ENCODE measurements around the gene CIPC.

The CIPC gene

DNA sequence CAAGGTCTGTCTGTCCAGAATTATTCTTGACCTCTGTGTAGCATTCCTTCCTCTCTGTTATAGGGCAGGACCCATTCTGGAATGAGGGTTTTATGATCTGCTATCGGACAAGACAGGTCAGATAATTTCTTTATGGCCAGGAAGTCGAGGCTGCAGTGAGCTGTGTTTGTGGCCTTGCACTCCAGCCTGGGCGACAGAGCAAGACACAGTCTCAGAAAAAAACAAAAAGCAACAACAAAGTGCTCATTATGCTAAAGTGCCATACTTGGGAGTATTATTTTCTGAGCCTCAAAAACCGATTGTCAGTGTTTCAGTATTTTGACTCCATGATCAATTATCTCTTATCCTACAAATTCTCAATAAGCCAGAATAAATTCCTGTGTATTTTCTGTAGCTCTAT lies 4.1 kb downstream of the CIPC start:
- FAIRE-seq, result no peak
- no peak for DNase-seq (ENCODE audit: insufficient read length, low spot score)
- TF ChIP-seq POLR2A (IDR thresholded peaks at IDR 0.05; ENCODE audit: low read depth, low read length), result no peak

DNA sequence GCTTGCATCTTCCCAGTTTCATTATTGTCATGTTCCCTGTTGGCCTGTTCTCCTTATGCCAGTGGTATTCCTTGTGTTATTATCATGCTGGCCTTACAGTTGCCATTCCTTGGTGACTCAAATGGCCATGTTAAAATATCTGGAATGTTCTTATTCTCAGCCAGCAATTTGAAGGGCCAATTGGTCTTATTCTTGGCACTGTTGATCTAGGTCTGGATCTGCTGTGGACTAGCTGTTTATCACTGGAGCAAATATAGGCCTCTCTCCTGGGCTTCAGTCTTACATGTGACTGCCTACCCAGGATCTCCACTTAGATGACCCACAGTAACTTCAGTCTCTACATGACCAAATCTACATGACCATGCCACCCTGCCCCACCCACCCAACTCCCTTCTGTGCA lies 5.4 kb downstream of the CIPC start:
- no peak for TF ChIP-seq POLR2A (IDR thresholded peaks at IDR 0.05; ENCODE audit: low read depth, low read length)
- FAIRE-seq, result no peak
- no peak for DNase-seq (ENCODE audit: insufficient read length, low spot score)

DNA sequence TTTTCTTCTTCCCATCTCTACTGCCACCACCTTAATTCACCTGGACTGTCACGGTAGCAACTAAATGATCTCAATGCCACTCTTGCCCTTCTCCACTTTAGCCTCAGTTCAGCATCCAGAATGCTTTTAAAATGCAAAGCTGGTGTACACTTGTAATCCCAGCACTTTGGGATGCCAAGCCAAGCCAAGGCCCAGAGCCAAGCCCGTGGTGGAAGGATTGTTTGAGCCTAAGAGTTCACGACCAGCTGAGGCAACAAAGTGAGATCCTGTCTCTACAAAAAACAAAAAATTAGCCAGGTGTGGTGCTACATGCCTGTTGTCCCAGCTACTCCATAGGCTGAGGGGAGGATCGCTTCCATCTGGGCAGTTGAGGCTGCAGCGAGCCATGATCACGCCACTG lies 5.9 kb downstream of the CIPC start:
- DNase-seq (ENCODE audit: insufficient read length, low spot score) (no peak), FAIRE-seq (no peak)
- no peak for TF ChIP-seq POLR2A (IDR thresholded peaks at IDR 0.05; ENCODE audit: low read depth, low read length)

- DNase-seq (ENCODE audit: insufficient read length, low spot score), result no peak
- FAIRE-seq, result no peak
- no peak for TF ChIP-seq POLR2A (IDR thresholded peaks at IDR 0.05; ENCODE audit: low read depth, low read length)
Measured at GRCh38 chr14:77104393-77104792, 6.3 kb downstream of the CIPC start.

GRCh38 chr14:77105145-77105939 lies 7.3 kb downstream of the CIPC start:
- no peak for TF ChIP-seq POLR2A (IDR thresholded peaks at IDR 0.05; ENCODE audit: low read depth, low read length)
- no peak for FAIRE-seq
- DNase-seq (ENCODE audit: insufficient read length, low spot score), result no peak

DNA sequence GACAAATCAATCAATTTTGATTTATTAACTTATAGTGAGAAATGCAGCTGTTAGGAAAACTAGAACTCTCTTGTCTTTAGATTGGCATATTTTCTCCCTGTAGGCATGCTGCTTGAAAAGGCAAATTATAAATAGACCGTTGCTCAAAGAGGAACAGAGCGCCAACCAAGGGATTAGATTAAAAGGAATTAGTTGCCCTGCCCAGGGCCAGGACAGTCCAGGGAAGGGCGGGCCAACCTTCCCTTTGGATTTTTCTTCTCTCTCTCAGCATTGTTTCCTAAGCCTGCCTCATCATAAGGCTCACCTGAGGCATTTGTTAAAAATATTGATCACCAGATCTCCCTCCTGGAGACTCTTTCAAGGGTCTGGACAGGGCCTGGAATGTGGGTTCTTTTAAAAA lies 8.6 kb downstream of the CIPC start:
- no peak for TF ChIP-seq POLR2A (IDR thresholded peaks at IDR 0.05; ENCODE audit: low read depth, low read length)
- FAIRE-seq, result no peak
- no peak for DNase-seq (ENCODE audit: insufficient read length, low spot score)

DNA sequence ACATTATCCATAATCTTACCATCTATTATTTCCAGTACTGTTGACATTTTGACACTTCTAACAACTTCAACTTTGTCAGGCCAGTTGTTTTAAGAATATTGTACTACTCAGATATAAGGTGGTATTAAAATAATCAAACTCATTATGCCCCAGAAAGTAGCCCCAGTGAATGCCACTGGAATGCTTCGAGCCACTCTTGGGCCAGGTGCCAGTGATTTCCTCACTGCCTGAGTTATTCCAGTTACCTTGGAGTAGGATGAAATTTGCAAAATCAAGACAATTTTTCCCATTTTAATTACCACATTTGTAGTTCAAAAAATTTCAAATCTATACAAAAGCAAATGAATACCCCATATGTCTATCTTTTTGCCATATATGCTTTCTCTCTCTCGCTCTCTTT lies 9.2 kb downstream of the CIPC start:
- no peak for DNase-seq (ENCODE audit: insufficient read length, low spot score)
- no peak for TF ChIP-seq POLR2A (IDR thresholded peaks at IDR 0.05; ENCODE audit: low read depth, low read length)
- no peak for FAIRE-seq

DNA sequence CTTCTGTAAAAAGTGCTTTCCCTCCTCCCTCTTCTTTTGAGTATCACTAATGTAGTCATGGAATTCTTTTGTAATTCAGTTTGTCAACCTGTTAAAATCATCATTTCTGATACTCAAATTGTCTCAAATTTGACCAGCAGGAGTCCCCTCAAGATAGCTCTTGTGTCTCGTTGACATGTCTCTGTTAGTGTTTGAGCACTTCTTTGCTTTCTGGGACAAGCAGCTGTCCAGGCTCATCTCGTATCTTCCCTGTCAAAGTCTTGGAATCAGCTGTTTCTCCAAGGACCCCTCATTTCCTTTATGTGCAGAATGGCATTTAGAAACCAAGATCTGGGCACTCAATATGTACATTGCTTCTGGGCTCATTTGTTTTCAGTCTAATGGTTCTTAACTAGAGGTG lies 10.7 kb downstream of the CIPC start:
- DNase-seq (ENCODE audit: insufficient read length, low spot score) (no peak), FAIRE-seq (no peak)
- TF ChIP-seq POLR2A (IDR thresholded peaks at IDR 0.05; ENCODE audit: low read depth, low read length), result no peak

- no peak for FAIRE-seq
- TF ChIP-seq POLR2A (IDR thresholded peaks at IDR 0.05; ENCODE audit: low read depth, low read length), result no peak
- DNase-seq (ENCODE audit: insufficient read length, low spot score), result no peak
Measured at GRCh38 chr14:77109656-77110055, 11.6 kb downstream of the CIPC start.

GRCh38 chr14:77110286-77110685 lies 12.2 kb downstream of the CIPC start:
- TF ChIP-seq POLR2A (IDR thresholded peaks at IDR 0.05; ENCODE audit: low read depth, low read length), result no peak
- FAIRE-seq (no peak), DNase-seq (ENCODE audit: insufficient read length, low spot score) (no peak)

GRCh38 chr14:77111021-77111420 lies 13.0 kb downstream of the CIPC start:
- DNase-seq (ENCODE audit: insufficient read length, low spot score), result no peak
- no peak for TF ChIP-seq POLR2A (IDR thresholded peaks at IDR 0.05; ENCODE audit: low read depth, low read length)

GRCh38 chr14:77113644-77114043 lies 15.6 kb downstream of the CIPC start:
- no peak for FAIRE-seq
- DNase-seq (ENCODE audit: insufficient read length, low spot score), result no peak
- no peak for TF ChIP-seq POLR2A (IDR thresholded peaks at IDR 0.05; ENCODE audit: low read depth, low read length)

More at GRCh38 chr14:77111021-77111420, 13.0 kb downstream of the CIPC start:
- no peak for FAIRE-seq

DNA sequence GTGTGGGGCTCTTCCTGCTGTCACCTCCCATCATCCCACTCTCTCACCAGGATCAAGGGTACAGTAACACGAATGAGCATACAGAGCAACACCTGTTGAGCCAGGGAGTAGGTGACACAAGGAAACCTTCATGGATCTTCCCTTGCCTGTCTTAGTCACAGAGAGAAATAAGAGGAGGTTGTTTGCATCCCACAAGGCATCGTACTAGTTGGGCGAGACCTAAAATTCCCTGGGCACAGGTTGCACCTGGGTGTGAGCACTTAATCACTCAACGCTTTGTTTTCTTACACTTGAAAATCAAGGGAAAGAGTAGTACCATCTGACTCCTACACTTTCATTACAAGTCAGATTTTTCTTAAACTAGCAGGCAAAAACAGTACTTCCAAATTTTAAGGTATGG lies 16.6 kb downstream of the CIPC start:
- no peak for TF ChIP-seq POLR2A (IDR thresholded peaks at IDR 0.05; ENCODE audit: low read depth, low read length)
- DNase-seq (ENCODE audit: insufficient read length, low spot score), result no peak
- no peak for FAIRE-seq

DNA sequence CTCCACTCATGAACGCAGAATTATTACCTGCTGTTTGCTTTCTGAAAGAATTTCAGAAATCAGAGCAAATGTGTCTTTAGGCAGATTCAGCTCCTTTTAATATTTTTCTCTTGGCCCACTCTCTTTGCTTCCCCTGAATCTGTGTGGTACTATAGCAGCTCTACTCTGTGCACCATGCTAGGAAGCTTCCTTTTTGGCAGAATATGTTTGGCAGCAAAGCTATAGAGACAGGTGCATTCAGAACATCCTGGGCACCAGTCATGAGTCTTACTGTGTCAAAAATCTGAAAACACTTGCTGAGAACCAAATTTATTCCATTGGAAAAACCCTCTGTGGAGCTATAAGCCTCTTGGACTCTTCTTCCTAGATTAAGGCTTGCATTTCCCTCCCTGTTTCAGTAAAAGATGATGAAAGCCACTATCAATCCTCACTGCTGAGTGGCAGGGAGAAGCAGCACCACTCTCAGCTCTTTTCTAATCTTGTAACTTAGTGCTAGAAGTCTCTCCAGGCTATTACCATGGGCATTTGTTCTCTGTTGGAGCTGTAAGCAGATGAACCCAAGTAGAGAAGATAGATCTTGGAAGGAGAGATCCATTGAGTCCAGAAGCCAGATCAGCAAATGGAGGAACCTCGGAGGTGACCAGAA lies 18.2 kb downstream of the CIPC start:
- no peak for TF ChIP-seq POLR2A (IDR thresholded peaks at IDR 0.05; ENCODE audit: low read depth, low read length)
- FAIRE-seq (no peak), DNase-seq (ENCODE audit: insufficient read length, low spot score) (no peak)

GRCh38 chr14:77119851-77120250 lies 21.8 kb downstream of the CIPC start:
- DNase-seq (ENCODE audit: insufficient read length, low spot score) (no peak), FAIRE-seq (no peak)
- no peak for TF ChIP-seq POLR2A (IDR thresholded peaks at IDR 0.05; ENCODE audit: low read depth, low read length)
